ENCODE results near the gene TRPC4AP. TPM values are rescaled to one million over a fixed set of nuclear protein-coding genes. Genes with fewer than 3 reads are reported as not detected.
A peak's percentile ranks its signal among the peaks of the same experiment; 100 is the strongest.

TRPC4AP gene
- total RNA-seq: 70.1 TPM

GRCh38 chr20:35092524-35093266, at the start of gene TRPC4AP:
TSS of gene TRPC4AP (minus strand) at chr20:35092807. CDS start at chr20:35092781, 26 bp downstream.

GRCh38 chr20:34955231-34956040, 137.2 kb downstream of the TRPC4AP start, which contains the start of the genes GSS and MYH7B:
TSS of gene GSS (minus strand) at chr20:34955806. CDS start at chr20:34951852, 3,954 bp downstream.
TSS of gene MYH7B (plus strand) at chr20:34955868. CDS start at chr20:34978006, 22,138 bp downstream.

Small RNA genes within 50 kb of the gene (small RNA-seq; reads per million reads assigned to genes)
- gene MIR499A (ENCODE audit: low replicate concordance): 0.46 reads per million, percentile 40 among the genes with 10 or more reads in this experiment
- gene RF00275 (ENCODE audit: low replicate concordance): not detected
- not detected for gene RNU6-407P (ENCODE audit: low replicate concordance)

Other genes starting within 250 kb of the TRPC4AP start
- 26.9 TPM for gene GGT7, start 220.0 kb downstream of the TRPC4AP start, total RNA-seq
- 37.9 TPM for gene ACSS2, start 216.2 kb downstream of the TRPC4AP start, total RNA-seq
- 41.9 TPM for gene GSS, start 137.0 kb downstream of the TRPC4AP start, total RNA-seq
- 0.31 TPM for gene MYH7B, start 136.9 kb downstream of the TRPC4AP start, total RNA-seq
- 8.1 TPM for gene EDEM2, start 54.5 kb upstream of the TRPC4AP start, total RNA-seq
- gene PROCR, start 79.3 kb upstream of the TRPC4AP start, total RNA-seq: 4.4 TPM
- 82.6 TPM for gene MMP24, start 133.9 kb upstream of the TRPC4AP start, total RNA-seq
- gene MMP24OS, start 185.3 kb upstream of the TRPC4AP start, total RNA-seq: 8.5 TPM
- gene EIF6, start 192.0 kb upstream of the TRPC4AP start, total RNA-seq: 67.6 TPM
- not detected for gene FAM83C, start 199.6 kb upstream of the TRPC4AP start, total RNA-seq

All from parietal lobe (tissue), 2 donors.